Stimulated activated CD4-positive, alpha-beta T cell treated with anti-CD3 and anti-CD28 coated beads, Interleukin-15, amount 100 ng/mL, for 48 hours (primary cell): ENCODE data around the gene IQCN.
A peak's percentile ranks its signal among the peaks of the same experiment; 100 is the strongest.

Experiments
- DNase-seq, 2 donors: peaks; one replicate each; pipeline ENCODE4 v3.0.0-alpha.2; 2020; ENCODE audit warnings: low read depth in 2 of 2

Gene IQCN

DNA sequence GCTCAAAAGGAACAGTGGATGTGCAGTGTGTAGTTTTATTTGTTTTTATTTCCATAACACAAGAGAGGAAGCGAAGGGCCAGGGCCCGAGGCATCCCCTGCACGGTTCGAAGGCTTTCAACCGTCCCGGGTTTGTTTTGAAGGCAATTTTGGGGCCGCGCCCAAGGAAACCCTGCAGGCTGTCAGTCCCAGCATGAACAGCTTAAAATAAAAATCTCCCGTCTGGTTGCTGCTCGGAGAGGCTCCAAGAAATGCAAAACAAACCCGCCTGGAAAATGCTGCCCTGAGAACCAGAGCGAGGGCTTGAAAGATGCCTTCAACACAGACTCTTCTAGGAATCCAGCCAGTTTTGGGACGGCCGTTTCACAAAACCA is 32.6 kb upstream of the IQCN start:
- DNase-seq: no peak

DNA sequence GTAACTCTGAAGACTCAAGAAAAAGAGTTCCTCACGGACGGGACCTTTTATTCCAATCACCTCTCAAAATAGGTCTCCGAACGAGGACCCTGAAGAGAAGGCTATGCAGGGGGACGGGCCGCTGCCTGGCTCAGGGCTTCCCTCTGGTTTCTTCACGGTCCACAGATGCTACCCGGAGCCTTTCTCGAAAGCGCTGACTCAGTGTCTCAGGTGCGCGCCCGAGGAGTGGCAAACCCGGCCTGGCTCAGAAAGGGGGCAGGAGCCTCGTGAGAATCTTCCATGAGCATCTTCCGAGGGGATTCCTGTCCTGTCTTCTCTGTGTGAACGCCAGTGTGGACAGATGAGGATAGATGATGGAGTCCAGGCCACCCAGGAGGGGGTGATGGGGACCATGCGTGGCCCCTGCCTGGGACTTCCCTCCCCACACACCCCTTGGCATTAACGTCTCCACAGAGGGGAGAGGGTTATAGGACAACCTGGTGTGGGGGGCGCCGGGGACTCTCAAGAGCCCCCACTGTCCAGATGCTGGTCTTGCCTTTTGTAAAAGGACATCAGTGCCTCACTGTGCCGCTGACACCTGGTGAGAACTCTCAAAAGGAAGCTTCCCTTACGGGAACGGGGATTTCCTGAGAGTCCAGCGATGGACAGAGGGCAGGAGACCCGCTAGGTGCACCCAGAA is 32.1 kb upstream of the IQCN start:
- no peak for DNase-seq

DNA sequence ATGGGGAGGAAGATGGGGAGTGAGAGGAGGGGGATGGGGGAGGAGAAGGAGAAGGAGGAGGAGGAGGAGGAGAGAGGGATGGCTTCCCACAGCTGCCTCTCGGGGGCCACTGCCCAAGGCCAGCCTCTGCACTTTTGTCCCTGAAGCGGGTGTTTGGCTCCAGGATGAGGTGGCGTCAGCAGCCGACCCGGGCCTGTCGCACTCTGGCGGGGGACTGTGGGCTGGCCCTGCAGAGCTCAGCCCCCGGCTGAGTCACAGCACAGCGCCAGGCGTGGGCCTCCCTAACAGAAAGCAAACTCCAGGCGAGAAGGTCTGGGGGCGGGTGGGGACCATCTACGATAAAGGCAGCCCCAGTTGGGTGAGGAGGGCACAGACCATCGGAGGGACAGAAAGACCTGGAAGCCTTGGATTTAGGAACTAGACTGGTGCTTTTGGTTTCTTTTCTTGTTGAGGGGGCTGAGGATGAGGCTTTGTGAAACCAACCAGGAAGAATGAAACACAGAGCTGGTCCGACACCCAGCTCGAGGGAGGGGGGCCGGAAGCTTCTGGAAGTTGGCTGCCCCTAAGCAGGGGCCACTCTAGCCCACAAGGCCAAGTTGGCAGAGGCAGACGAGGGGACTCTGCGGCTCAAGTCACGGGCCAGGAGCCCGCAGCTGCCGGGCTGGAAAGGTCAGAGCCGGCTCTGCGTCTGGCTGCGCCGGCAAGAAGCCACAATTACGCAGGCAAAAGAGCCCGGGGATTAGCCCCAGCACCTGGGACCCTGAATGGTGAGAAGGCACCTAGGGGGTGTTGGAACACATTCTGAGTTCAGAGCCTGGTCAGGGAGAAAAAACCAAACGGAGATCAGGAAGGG is 30.4 kb upstream of the IQCN start:
- DNase-seq: peak; percentile 73 to 83

DNA sequence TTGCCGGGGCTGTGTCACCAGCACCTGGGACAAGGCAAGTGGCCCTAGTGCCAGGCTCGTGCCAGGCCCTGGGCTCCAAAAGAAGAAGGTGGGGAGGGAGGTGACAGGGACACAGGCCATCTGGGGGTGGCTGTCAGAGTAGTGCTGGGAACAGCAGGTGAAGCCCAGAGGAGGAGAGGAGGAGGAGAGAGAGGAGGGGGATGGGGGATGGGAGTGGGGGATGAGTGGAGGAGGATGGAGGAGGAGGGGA is 29.9 kb upstream of the IQCN start:
- DNase-seq: no peak

DNA sequence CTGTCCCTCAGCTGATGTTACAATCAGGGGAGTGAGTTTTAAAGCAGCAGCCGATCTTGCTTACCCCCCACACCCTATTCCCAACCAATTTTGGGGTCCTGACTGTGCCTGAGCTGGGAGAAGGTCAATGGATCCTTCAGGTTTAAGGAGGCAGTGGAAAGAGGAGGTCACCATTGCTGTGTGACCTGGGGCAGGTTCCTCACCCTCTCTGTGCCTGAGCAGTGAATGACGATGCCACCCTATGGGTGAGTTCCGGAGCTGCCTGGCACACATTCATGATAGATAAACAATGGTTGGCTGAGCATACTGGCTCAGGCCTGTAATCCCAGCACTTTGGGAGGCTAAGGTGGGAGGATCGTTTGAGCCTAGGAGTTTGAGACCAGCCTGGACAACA is 27.5 kb upstream of the IQCN start:
- DNase-seq: no peak

DNA sequence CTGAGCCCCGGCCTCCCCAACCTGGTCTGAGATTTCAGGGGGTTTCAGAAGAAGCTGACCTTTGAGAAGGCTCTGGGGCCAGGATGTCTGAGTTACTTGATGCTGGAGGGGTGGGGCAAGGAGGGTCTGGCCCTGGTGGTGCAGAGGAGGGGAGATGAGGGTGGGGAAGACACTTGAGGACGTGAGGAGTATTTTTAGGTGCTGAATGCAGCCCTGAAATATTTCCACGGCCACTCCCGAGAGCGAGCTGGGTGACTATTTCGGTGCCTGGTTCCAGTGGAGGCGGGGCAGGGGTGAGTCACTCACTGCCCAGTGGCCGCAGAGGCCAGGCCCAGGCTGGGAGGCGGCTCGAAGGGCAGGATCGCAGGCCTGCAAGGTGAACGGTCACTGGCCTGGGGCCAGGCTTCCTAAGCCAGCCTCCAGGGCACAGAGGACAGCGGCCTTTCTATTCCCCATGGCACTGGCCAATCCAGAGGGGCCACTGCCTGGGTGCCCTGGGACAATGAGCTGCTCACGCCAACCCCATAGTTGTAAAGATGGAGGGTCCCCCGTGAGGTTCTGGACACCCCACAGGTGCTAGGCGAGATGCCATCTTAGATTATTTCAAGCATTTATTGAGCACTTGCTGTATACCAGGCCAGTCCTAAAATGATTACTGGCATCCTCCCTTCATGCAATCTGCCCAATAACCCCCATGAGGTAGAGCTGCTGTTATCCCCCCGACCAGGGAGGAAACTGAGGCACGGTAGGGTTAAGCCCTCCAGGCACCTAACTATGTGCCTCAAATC is 26.9 kb upstream of the IQCN start:
- no peak for DNase-seq

DNA sequence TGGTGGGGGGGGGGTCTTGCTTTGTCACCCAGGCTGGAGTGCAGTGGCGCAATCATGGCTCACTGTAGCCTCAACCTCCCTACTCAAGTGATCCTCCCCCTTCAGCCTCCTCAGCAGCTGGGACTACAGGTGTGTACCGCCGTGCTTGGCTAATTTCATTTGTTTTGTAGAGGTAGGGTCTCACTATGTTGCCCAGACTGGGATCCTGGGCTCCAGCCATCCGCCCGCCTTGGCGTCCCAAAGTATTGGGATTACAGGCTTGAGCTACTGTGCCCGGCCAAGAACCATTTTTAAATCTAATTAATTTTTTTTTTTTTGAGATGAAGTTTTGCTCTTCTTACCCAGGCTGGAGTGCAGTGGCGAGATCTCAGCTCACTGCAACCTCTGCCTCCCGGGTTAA is 25.4 kb upstream of the IQCN start:
- no peak for DNase-seq

DNA sequence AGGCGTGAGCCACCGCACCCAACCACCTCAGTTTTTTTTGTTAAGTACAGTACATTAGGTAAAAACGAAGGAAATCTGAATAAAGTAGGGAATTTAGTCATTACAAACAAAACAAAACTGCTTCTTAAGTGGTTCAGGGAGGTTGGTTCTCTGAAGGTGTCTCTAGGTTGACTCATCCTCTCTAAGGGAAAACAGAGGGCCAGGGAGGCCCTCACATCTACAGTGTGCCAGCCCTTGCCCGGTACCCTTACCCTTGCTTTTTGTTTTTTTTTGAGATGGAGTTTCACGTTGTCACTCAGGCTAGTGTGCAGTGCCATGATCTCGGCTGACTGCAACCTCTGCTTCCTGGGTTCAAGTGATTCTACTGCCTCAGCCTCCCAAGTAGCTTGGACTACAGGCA is 24.3 kb upstream of the IQCN start:
- no peak for DNase-seq

DNA sequence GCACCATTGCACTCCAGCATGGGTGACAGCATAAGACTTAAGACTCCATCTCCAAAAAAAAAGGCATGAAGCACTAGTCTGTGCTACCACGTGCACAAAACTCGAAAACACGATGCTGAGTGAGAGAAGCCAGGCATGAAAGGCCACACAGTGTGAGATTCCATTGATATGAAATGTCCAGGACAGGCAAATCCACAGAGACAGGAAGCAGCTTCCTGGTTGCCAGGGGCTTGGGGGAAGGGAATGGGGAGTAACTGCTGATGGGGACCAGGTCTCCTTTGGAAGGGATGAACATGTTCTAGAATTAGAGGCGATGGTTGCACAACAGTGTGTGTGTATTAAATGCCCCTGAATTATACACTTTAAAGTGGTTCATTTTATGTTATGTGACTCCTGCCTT is 23.1 kb upstream of the IQCN start:
- DNase-seq: no peak

DNA sequence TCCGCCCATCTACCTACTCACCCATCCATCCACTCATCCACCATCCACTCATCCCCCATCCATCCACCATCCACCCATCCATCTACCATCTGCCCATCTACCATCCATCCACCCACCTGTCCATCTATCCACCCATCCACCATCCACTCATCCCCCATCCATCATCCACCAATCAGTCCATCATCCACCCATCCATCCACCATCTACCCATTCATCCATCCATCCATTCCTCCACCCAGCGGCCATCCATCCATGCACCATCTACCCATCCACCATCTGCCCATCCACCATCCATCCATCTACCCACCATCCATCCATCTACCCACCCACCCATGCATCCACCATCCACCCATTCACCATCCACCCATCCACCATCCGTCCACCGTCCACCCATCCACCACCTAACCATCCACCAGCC is 20.8 kb upstream of the IQCN start:
- no peak for DNase-seq

DNA sequence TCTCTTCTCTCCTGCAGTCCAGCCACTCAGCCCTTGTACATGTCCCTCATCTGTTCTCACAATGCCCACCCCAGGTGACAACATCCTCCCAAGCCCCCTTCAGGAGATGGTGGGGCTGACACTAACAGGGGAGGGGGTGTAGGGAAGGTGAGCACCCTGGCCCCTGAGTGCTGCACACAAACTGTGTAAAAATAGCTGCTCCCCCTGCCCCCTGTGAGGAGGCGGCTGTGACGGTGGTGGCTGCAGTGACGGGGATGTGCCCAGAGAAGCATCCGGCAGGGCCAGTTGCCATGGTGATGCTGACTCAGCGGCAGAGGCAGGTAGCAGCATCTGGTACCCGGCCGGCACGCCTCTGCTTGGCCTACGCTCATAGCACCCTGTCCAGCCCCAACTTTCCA is 20.2 kb upstream of the IQCN start:
- peak; percentile 84 to 92 for DNase-seq

DNA sequence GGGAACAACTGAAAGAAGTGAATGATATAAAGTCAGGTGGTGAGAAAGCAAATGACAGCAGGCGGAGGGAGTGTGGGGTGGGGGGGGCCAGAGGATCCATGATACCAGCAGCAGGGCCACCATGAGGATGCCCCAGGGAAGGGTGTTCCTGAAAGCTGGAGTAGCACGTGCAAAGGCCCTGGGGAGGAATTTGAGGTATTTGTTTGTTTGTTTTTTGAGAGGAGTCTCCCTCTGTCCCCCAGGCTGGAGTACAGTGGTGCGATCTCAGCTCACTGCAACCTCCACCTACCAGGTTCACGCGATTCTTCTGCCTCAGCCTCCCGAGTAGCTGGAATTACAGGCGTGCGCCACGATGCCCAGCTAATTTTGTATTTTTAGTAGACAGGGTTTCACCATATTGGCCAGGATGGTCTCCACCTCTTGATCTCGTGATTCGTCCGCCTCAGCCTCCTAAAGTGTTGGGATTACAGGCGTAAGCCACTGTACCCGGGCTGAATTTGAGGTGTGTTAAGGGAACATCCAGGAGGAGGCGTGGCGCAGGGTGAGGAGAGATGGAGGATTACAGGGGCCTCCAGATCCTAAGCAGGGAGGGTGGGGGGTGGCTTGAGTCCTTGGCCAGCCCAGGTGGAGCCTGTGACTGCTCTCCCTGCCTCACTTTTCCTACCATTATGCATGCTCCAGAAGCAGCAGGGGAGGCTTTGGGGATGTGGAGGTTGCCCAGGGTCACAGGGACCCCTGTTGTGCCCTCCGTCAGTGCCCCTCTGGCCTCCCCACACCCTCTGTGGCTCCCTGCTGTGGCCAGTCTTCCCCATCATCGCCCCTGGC is 19.6 kb upstream of the IQCN start:
- no peak for DNase-seq

DNA sequence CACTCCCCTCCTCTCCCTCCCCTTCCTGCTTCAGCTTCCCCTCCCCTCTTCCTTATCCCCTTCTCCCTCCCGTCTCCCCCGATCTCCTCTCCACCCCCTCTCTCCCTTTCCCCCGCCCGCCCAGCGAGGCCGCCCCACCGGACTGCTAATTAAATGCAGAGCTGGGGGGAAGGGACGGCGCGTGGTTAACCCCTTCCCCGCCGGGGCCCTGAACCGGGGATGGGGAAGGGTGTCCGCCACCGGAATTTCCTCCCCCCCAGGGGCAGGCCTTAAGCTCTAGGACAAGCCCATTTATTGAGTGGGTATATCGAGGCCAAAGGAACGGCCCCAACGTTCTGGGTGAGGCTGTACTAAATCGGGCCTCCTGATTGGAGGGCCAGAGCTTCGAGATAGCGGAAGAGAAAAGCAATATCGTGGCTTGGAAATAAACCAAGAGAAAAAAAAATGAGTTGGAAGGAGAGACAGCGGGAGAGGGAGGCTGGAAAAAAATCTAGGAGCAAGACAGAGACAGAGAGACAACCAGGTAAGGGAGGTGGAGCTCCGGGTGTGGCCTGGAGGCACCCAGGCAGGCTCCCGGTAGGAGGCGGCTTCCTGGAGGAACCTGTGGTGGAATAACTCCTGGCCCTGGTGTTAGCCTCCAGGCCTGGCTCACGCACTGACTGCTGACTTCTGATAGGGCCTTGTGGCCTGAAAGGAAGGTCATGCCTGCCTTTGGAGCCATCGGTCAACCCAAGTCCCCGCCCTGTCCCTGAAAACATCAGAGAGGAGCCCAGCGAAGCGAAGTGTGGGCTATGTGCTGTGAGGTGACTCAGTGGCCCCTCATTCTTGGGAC is 18.8 kb upstream of the IQCN start:
- DNase-seq: peak in 1 of 2 donors; percentile 52

DNA sequence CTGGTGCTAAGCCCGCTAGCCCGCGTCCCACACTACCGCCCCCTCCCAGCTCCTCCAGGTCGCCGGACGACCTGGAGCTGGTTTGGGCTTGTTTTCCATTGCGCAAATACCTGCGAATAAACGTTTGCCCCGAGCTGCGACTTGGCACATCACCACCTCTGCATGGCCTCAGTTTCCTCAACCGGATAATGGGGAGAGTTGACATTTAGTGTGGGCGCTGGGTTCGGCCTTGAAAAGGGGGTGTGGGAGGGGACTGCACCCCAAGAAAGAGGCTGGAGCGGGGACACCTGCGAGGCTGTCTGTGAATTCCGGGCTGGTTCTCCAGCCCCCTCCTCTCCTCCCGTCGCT is 18.2 kb upstream of the IQCN start:
- no peak for DNase-seq

DNA sequence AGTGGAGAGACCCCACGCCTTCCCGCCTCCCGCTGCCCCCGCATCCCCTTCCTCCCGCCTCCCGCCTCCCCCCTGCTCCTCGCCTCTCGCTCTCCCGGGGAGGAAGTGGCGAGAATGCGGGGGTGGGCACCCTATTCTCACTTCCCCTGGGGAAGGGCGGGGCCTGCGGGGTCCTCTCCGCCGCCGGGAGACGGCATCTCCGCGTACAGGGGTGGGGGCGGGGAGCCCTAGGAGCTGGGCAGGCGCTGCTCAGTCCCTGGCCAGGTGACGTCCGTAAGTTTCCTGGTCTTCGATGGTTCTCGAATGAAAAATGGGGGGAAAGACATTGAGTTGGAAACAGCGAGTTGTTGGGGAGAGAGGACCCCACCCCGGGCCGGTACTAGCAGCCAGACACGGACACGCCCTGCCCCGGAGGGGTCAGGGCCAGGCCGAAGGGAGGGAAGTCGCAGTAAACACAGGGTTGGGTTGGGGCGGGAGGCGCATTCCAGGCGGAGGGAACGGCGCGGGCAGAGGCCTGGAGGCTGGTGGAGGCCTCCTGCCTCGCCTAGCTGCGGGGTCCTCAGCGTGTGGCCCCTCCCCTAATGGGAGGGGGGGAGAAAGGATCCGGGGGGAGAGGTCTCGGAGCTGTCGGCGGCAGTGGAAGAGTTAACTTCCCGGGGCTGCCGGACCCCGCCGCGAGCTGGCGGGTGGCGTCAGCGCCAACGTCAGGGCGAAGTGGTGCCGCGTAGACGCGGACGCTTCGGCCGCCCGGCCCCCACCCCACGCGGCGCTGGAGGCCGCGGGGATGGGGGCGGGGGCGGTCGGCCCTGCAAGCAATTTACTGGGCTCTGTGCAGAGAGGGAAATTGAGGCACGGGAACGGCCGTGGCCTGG is 17.6 kb upstream of the IQCN start:
- peak; percentile 82 to 91 for DNase-seq

DNA sequence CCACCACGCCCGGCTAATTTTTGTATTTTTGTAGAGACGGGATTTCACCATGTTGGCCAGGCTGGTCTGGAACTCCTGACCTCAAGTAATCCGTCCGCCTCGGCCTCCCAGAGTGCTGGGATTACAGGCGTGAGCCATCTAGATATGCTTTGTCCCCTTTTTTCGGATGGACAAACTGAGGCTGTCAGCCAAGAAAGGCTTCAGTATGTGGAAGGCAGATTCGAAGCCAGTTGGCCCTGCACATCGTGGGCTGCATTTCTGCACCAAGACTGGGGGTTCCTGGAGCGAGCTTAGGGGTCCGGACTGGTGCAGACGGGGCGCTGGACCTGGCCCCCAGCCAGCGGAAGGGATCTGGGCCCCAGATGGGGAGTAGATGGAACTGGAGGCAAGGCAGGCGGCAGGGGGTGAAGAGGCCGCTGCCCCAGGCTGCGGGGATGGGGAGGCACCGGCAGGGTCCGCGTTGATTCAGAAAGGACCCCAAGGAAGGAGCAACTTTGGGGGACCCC is 16.8 kb upstream of the IQCN start:
- no peak for DNase-seq

DNA sequence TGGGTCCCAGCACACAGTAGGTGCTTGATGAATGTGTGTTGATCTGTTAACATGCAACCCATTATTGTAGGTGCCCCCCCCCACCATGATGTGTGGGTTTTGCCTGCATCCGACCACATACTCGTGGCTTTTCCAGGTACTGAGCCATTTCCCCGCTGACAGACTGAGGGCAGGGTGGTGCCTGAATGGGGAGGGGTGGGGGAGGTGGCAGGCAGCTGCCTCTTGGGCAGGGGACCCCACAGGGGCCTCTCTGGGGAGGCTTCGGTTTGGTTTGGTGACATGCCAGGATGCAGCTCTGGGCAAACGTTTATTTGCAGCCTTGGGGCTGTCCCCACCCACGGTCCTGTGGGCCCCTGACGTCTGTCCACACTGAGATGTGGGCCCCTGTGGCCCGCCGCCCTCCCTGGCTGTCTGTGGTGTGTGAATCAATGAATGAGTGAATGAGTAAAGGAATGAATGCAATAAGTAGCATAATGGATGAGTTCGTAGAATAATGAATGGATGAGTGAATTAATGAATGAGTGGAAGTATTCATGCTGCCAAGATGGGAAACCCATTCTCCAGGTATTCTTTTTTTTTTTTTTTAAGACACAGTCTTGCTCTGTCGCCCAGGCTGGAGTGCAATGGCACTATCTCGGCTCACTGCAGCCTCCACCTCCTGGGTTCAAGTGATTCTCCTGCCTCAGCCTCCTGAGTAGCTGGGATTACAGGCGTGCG is 16.2 kb upstream of the IQCN start:
- DNase-seq: peak; percentile 94

DNA sequence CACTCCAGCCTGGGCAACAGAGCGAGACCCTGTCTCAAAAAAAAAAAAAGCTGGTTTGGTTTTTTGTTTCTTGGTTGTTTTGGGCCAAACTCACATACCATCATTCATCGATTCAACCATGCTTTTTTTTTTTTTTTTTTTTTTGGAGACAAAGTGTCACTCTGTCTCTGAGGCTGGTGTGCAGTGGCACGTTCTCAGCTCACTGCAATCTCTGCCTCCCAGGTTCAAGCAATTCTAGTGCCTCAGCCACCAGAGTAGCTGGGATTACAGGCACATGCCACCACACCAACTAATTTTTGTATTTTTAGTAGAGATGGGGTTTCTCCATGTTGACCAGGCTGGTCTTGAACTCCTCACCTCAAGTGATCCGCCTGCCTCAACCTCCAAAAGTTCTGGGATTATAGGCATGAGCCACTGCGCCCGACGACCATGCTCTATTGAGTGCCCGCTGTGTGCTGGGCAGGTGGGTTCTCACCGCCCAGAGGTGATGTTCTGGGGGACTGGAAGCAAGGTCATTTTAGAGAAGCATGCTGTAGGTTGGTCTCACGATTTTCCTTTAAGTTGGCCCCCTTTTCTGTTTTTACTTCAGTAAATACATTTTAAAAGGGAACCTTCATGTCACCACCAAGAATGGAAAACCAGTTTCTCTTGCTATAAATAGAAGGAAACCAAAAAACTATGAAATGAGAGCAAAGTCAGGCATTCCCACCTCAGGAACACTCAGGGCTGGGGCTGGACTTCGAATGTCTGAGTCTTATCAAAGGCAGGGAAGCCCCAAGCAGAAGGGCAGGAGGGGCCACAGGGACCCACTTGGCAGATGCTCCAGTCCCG is 15.4 kb upstream of the IQCN start:
- DNase-seq: no peak
